ENCODE measurements around the gene KRTAP27-1. TPM values are rescaled to one million over a fixed set of nuclear protein-coding genes. Genes with fewer than 3 reads are reported as not detected.

The KRTAP27-1 gene
- total RNA-seq, 2 experiments from 2014 or later: not detected

- ChIA-PET CTCF (no interaction called here), POLR2A (no interaction called here)
Measured at GRCh38 chr21:30305136-30305535, 32.4 kb downstream of the KRTAP27-1 start.

GRCh38 chr21:30289215-30289614 is 48.3 kb downstream of the KRTAP27-1 start, which contains the start of gene KRTAP25-1:
Gene KRTAP25-1, minus strand, starts transcription at chr21:30289514. Its CDS starts 24 bp downstream, at chr21:30289490.
- CTCF ChIA-PET: no interaction called here

More at GRCh38 chr21:30289215-30289614, 48.3 kb downstream of the KRTAP27-1 start, which contains the start of gene KRTAP25-1:
- POLR2A ChIA-PET: no interaction called here

Other genes starting within 250 kb of the KRTAP27-1 start
- gene CLDN17, start 170.9 kb downstream of the KRTAP27-1 start, total RNA-seq: not detected
- not detected for gene CLDN8, start 121.6 kb downstream of the KRTAP27-1 start, total RNA-seq
- not detected for gene KRTAP24-1, start 54.7 kb downstream of the KRTAP27-1 start, total RNA-seq
- not detected for gene KRTAP25-1, start 48.2 kb downstream of the KRTAP27-1 start, total RNA-seq
- gene KRTAP26-1, start 17.4 kb downstream of the KRTAP27-1 start, total RNA-seq: not detected
- not detected for gene KRTAP23-1, start 10.9 kb upstream of the KRTAP27-1 start, total RNA-seq
- not detected for gene KRTAP13-2, start 34.6 kb upstream of the KRTAP27-1 start, total RNA-seq
- not detected for gene KRTAP13-1, start 58.3 kb upstream of the KRTAP27-1 start, total RNA-seq
- gene KRTAP13-3, start 88.2 kb upstream of the KRTAP27-1 start, total RNA-seq: not detected
- gene KRTAP13-4, start 92.5 kb upstream of the KRTAP27-1 start, total RNA-seq: not detected
- not detected for gene KRTAP15-1, start 102.6 kb upstream of the KRTAP27-1 start, total RNA-seq
- gene KRTAP19-1, start 142.7 kb upstream of the KRTAP27-1 start, total RNA-seq: not detected
- not detected for gene KRTAP19-2, start 149.7 kb upstream of the KRTAP27-1 start, total RNA-seq
- not detected for gene KRTAP19-3, start 154.3 kb upstream of the KRTAP27-1 start, total RNA-seq
- not detected for gene KRTAP19-4, start 159.5 kb upstream of the KRTAP27-1 start, total RNA-seq
- gene KRTAP19-5, start 164.4 kb upstream of the KRTAP27-1 start, total RNA-seq: not detected
- gene KRTAP19-6, start 204.2 kb upstream of the KRTAP27-1 start, total RNA-seq: not detected
- not detected for gene KRTAP19-7, start 223.6 kb upstream of the KRTAP27-1 start, total RNA-seq